NCI-H524 treated with DMSO at 0.1 percent for 48 hours (cell line): ENCODE data around the gene ATXN7L1.
"Not testable (repeated sequence)": the region's sequence is repeated elsewhere in the genome, so short reads cannot be mapped to it uniquely, and the experiment has no call there.

Experiments used
- DNase-seq: peaks from one replicate; lab custom pipeline; 2025; lab: John Stamatoyannopoulos, UW

ATXN7L1 gene

GRCh38 chr7:105703207-105703930 lies 173.0 kb downstream of the ATXN7L1 start:
- no peak for DNase-seq

- no peak for DNase-seq
Observed at GRCh38 chr7:105699568-105700236, 176.7 kb downstream of the ATXN7L1 start.

- no peak for DNase-seq
Observed at GRCh38 chr7:105698531-105698930, 177.9 kb downstream of the ATXN7L1 start.

GRCh38 chr7:105697753-105698152 lies 178.6 kb downstream of the ATXN7L1 start:
- DNase-seq, result no peak

GRCh38 chr7:105697169-105697568 lies 179.2 kb downstream of the ATXN7L1 start:
- not testable (repeated sequence) for DNase-seq

- DNase-seq, result no peak
Observed at GRCh38 chr7:105693576-105693975, 182.8 kb downstream of the ATXN7L1 start.

- no peak for DNase-seq
Observed at GRCh38 chr7:105691680-105692564, 184.5 kb downstream of the ATXN7L1 start.

GRCh38 chr7:105691082-105691679 lies 185.2 kb downstream of the ATXN7L1 start:
- DNase-seq, result no peak

GRCh38 chr7:105690325-105690945 lies 186.0 kb downstream of the ATXN7L1 start:
- peak; percentile 61 for DNase-seq

GRCh38 chr7:105689067-105689819 lies 187.2 kb downstream of the ATXN7L1 start:
- DNase-seq, result no peak

GRCh38 chr7:105688617-105689016 lies 187.8 kb downstream of the ATXN7L1 start:
- DNase-seq, result no peak

- no peak for DNase-seq
Observed at GRCh38 chr7:105685161-105685560, 191.2 kb downstream of the ATXN7L1 start.

GRCh38 chr7:105682341-105683060 lies 193.9 kb downstream of the ATXN7L1 start:
- DNase-seq, result no peak

GRCh38 chr7:105680505-105681187 lies 195.8 kb downstream of the ATXN7L1 start:
- DNase-seq, result no peak

- no peak for DNase-seq
Observed at GRCh38 chr7:105678811-105679495, 197.4 kb downstream of the ATXN7L1 start.

GRCh38 chr7:105677817-105678573 lies 198.4 kb downstream of the ATXN7L1 start:
- no peak for DNase-seq

- DNase-seq, result no peak
Observed at GRCh38 chr7:105677410-105677730, 199.0 kb downstream of the ATXN7L1 start.

GRCh38 chr7:105675934-105676371 lies 200.4 kb downstream of the ATXN7L1 start:
- DNase-seq, result no peak
